Measurements from ENCODE around the gene RBM47.
"Not testable (repeated sequence)": the region's sequence is repeated elsewhere in the genome, so short reads cannot be mapped to it uniquely, and the experiment has no call there.

RBM47 gene

GRCh38 chr4:40585201-40585799 is 44.4 kb downstream of the RBM47 start:
- DNase-seq = no peak

GRCh38 chr4:40584517-40585141 is 45.0 kb downstream of the RBM47 start:
- no peak for DNase-seq

- no peak for DNase-seq
These were observed 45.7 kb downstream of the RBM47 start for GRCh38 chr4:40583850-40584439.

- no peak for DNase-seq
These were observed 47.3 kb downstream of the RBM47 start for GRCh38 chr4:40582413-40582812.

- no peak for DNase-seq
These were observed 48.2 kb downstream of the RBM47 start for GRCh38 chr4:40581254-40582140.

GRCh38 chr4:40579983-40580382 is 49.7 kb downstream of the RBM47 start:
- DNase-seq = no peak

GRCh38 chr4:40577588-40578253 is 51.9 kb downstream of the RBM47 start:
- no peak for DNase-seq

- DNase-seq = peak; percentile 93
These were observed 52.8 kb downstream of the RBM47 start for GRCh38 chr4:40576651-40577480.

- DNase-seq = no peak
These were observed 53.8 kb downstream of the RBM47 start for GRCh38 chr4:40575846-40576245.

- no peak for DNase-seq
These were observed 55.9 kb downstream of the RBM47 start for GRCh38 chr4:40573593-40574311.

GRCh38 chr4:40572692-40573310 is 56.9 kb downstream of the RBM47 start:
- DNase-seq = no peak

- DNase-seq = no peak
These were observed 58.5 kb downstream of the RBM47 start for GRCh38 chr4:40571208-40571607.

GRCh38 chr4:40570348-40571077 is 59.2 kb downstream of the RBM47 start:
- DNase-seq = no peak

GRCh38 chr4:40564815-40565483 is 64.7 kb downstream of the RBM47 start:
- DNase-seq = peak; percentile 42

- DNase-seq = no peak
These were observed 65.7 kb downstream of the RBM47 start for GRCh38 chr4:40564004-40564403.

- no peak for DNase-seq
These were observed 66.3 kb downstream of the RBM47 start for GRCh38 chr4:40563401-40563800.

- no peak for DNase-seq
These were observed 67.0 kb downstream of the RBM47 start for GRCh38 chr4:40562681-40563080.

- DNase-seq = no peak
These were observed 67.5 kb downstream of the RBM47 start for GRCh38 chr4:40562208-40562607.

- not testable (repeated sequence) for DNase-seq
These were observed 68.0 kb downstream of the RBM47 start for GRCh38 chr4:40561543-40562177.
